DND-41 (cell line): Measurements from ENCODE around the gene CCDC77.

Experiments used
- ATAC-seq: fragments of 200-7000 bp; cut with Tn5 transposase; 3 replicates; pipeline ENCODE4 v1.9.1; 2021; ENCODE audit warnings: low read depth; ENCODE audit not compliant: insufficient read depth
- DNase-seq: peaks from one replicate; pipeline ENCODE4 v3.0.0-alpha.2; 2020
- H2AFZ ChIP-seq: 2 replicates; pipeline ENCODE4 v1.6.0; 2012; ENCODE audit warnings: low read depth, low read length
- H3K27ac ChIP-seq: 2 replicates; pipeline ENCODE4 v1.5.1; 2012; ENCODE audit warnings: low read length, inconsistent platforms
- H3K27me3 ChIP-seq: fragments of 200-600 bp; sonication (generic); 2 replicates; pipeline ENCODE4 v1.6.0; 2012; ENCODE audit warnings: low read length, mild to moderate bottlenecking, inconsistent platforms; ENCODE audit not compliant: insufficient read depth, poor library complexity
- H3K36me3 ChIP-seq: 2 replicates; pipeline ENCODE4 v1.5.1; 2012; ENCODE audit warnings: low read length, inconsistent platforms; ENCODE audit not compliant: insufficient read depth
- H3K4me1 ChIP-seq: 2 replicates; pipeline ENCODE4 v1.5.1; 2012; ENCODE audit warnings: mild to moderate bottlenecking, low read length; ENCODE audit not compliant: insufficient read depth
- H3K4me2 ChIP-seq: 2 replicates; pipeline ENCODE4 v1.6.0; 2012; ENCODE audit warnings: mild to moderate bottlenecking, moderate library complexity, low read length, inconsistent platforms; ENCODE audit not compliant: insufficient read depth
- H3K4me3 ChIP-seq, 2 experiments: fragments of 200-600 bp in 1 of 2; shearing (Covaris generic) in 1 of 2; 2 replicates each; pipeline ENCODE4 v1.5.1; 2012 to 2016; ENCODE audit warnings: inconsistent platforms in 2 of 2, low read length in 2 of 2, mild to moderate bottlenecking in 2 of 2, low read depth in 1 of 2, moderate library complexity in 1 of 2
- H3K79me2 ChIP-seq: 2 replicates; pipeline ENCODE4 v1.6.0; 2012; ENCODE audit warnings: low read length, inconsistent platforms; ENCODE audit not compliant: insufficient read depth
- H3K9ac ChIP-seq: 2 replicates; pipeline ENCODE4 v1.6.0; 2012; ENCODE audit warnings: low read depth, mild to moderate bottlenecking, inconsistent platforms, low read length, moderate library complexity
- H3K9me3 ChIP-seq: 2 replicates; pipeline ENCODE4 v1.5.1; 2012; ENCODE audit warnings: low read length, moderate library complexity, mild to moderate bottlenecking, inconsistent platforms; ENCODE audit not compliant: insufficient read depth, severe bottlenecking
- H4K20me1 ChIP-seq: 2 replicates; pipeline ENCODE4 v1.6.0; 2012; ENCODE audit warnings: low read length; ENCODE audit not compliant: insufficient read depth
- EZH2 ChIP-seq: IDR thresholded peaks from 3 replicates; pipeline ENCODE4 v1.6.1; 2012; ENCODE audit warnings: borderline replicate concordance, low read depth, mild to moderate bottlenecking, moderate library complexity, low read length, inconsistent platforms; ENCODE audit not compliant: severe bottlenecking
- TF ChIP-seq, protein P1 (sequence below): IDR thresholded peaks from 2 replicates; pipeline ENCODE4 v1.5.1; 2012; ENCODE audit warnings: borderline replicate concordance, low read length, moderate library complexity, mild to moderate bottlenecking; ENCODE audit not compliant: poor library complexity, severe bottlenecking; ENCODE audit errors: extremely low read depth

The CCDC77 gene

GRCh38 chr12:473198-473597 is 71.8 kb downstream of the CCDC77 start:
- H3K4me3 ChIP-seq, result no peak overlapping the region
- H3K27ac ChIP-seq, result no peak overlapping the region
- H3K9me3 ChIP-seq, result no peaks in the 10 kb centered on the region
- no peaks in the 10 kb centered on the region for H3K79me2 ChIP-seq
- H3K4me1 ChIP-seq, result no peaks in the 10 kb centered on the region
- H2AFZ ChIP-seq, result no peak overlapping the region
- H3K9ac ChIP-seq, result no peak overlapping the region
- H3K27me3 ChIP-seq, result peaks cover 10% of the 10 kb centered on the region
- ATAC-seq (no peak), DNase-seq (no peak)
- no peak for TF ChIP-seq EZH2
- H3K4me2 ChIP-seq, result no peak overlapping the region
- no peaks in the 10 kb centered on the region for H3K36me3 ChIP-seq
- H4K20me1 ChIP-seq, result no peaks in the 10 kb centered on the region

- no peak overlapping the region for H3K9ac ChIP-seq
Measured at GRCh38 chr12:473863-474577, 72.6 kb downstream of the CCDC77 start.

GRCh38 chr12:475286-475685 is 73.8 kb downstream of the CCDC77 start:
- H3K79me2 ChIP-seq, result no peaks in the 10 kb centered on the region
- no peaks in the 10 kb centered on the region for H3K4me1 ChIP-seq
- H4K20me1 ChIP-seq, result no peaks in the 10 kb centered on the region
- DNase-seq, result no peak
- no peak overlapping the region for H3K4me2 ChIP-seq
- H2AFZ ChIP-seq, result no peak overlapping the region
- peaks cover 10% of the 10 kb centered on the region for H3K27me3 ChIP-seq
- H3K9ac ChIP-seq, result no peak overlapping the region
- ATAC-seq, result no peak
- H3K27ac ChIP-seq, result no peak overlapping the region
- H3K9me3 ChIP-seq, result no peaks in the 10 kb centered on the region
- no peak overlapping the region for H3K4me3 ChIP-seq
- TF ChIP-seq EZH2, result no peak
- TF ChIP-seq, protein P1, sequence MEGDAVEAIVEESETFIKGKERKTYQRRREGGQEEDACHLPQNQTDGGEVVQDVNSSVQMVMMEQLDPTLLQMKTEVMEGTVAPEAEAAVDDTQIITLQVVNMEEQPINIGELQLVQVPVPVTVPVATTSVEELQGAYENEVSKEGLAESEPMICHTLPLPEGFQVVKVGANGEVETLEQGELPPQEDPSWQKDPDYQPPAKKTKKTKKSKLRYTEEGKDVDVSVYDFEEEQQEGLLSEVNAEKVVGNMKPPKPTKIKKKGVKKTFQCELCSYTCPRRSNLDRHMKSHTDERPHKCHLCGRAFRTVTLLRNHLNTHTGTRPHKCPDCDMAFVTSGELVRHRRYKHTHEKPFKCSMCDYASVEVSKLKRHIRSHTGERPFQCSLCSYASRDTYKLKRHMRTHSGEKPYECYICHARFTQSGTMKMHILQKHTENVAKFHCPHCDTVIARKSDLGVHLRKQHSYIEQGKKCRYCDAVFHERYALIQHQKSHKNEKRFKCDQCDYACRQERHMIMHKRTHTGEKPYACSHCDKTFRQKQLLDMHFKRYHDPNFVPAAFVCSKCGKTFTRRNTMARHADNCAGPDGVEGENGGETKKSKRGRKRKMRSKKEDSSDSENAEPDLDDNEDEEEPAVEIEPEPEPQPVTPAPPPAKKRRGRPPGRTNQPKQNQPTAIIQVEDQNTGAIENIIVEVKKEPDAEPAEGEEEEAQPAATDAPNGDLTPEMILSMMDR, result no peak
- H3K36me3 ChIP-seq, result no peaks in the 10 kb centered on the region

More at GRCh38 chr12:473863-474577, 72.6 kb downstream of the CCDC77 start:
- Histone ChIP-seq H3K4me3 (no peak overlapping the region), H3K27me3 (peaks cover 13% of the 10 kb centered on the region), H2AFZ (no peak overlapping the region), H3K4me2 (no peak overlapping the region), H3K4me1 (no peaks in the 10 kb centered on the region), H3K36me3 (no peaks in the 10 kb centered on the region), H3K9me3 (no peaks in the 10 kb centered on the region), H4K20me1 (no peaks in the 10 kb centered on the region), H3K27ac (no peak overlapping the region), H3K79me2 (no peaks in the 10 kb centered on the region)
- ATAC-seq, result no peak
- no peak for TF ChIP-seq EZH2
- TF ChIP-seq, protein P1, result no peak
- DNase-seq, result no peak

- Histone ChIP-seq H3K27me3 (peaks cover 15% of the 10 kb centered on the region), H3K9ac (no peak overlapping the region), H3K36me3 (no peaks in the 10 kb centered on the region), H3K4me1 (no peaks in the 10 kb centered on the region), H3K4me2 (no peak overlapping the region), H2AFZ (no peak overlapping the region), H3K4me3 (no peak overlapping the region), H4K20me1 (no peaks in the 10 kb centered on the region), H3K27ac (no peak overlapping the region), H3K79me2 (no peaks in the 10 kb centered on the region), H3K9me3 (no peaks in the 10 kb centered on the region)
- no peak for ATAC-seq
- DNase-seq, result no peak
- TF ChIP-seq, protein P1, result no peak
- TF ChIP-seq EZH2, result no peak
Measured at GRCh38 chr12:479161-479560, 77.7 kb downstream of the CCDC77 start.
